Keratinocyte (primary cell): ENCODE data around the gene TBC1D12.

Source experiments
- EZH2 ChIP-seq: IDR thresholded peaks from one replicate; pipeline ENCODE4 v1.6.1; 2012; ENCODE audit warnings: inconsistent platforms, mild to moderate bottlenecking, low read length, moderate library complexity
- TF ChIP-seq, protein P1 (sequence below), 3 experiments: IDR thresholded peaks in 1 of 3; conservative IDR thresholded peaks in 1 of 3; optimal IDR thresholded peaks in 1 of 3; 2 replicates in 2 of 3; 3 replicates in 1 of 3; pipeline versions ENCODE3 to v1.5.1; 2011; ENCODE audit warnings: low read length in 3 of 3, mild to moderate bottlenecking in 3 of 3, moderate library complexity in 2 of 3, control low read depth in 1 of 3, inconsistent platforms in 1 of 3; ENCODE audit not compliant: insufficient read depth in 2 of 3; ENCODE audit errors: extremely low read depth in 1 of 3

DNA sequence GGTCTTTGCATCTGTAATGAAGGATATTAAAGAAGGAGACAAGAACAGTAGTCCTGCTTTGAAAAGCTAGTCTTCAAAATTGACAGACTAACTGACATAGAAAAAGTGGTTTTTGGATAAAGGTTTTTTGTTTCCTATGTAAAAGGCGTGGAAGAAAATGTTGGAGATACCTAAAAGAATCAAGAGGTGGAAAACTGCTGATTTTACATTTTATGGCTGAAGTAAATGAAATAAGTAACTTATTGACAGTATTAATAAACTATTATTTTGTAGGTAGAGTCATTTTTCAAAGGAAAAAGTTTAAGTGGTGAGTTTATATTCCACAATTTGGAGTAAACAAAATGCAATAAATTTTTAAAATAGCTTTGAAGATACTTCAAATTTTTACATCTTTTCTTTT, 130.7 kb downstream of the TBC1D12 start:
- TF ChIP-seq, protein P1, sequence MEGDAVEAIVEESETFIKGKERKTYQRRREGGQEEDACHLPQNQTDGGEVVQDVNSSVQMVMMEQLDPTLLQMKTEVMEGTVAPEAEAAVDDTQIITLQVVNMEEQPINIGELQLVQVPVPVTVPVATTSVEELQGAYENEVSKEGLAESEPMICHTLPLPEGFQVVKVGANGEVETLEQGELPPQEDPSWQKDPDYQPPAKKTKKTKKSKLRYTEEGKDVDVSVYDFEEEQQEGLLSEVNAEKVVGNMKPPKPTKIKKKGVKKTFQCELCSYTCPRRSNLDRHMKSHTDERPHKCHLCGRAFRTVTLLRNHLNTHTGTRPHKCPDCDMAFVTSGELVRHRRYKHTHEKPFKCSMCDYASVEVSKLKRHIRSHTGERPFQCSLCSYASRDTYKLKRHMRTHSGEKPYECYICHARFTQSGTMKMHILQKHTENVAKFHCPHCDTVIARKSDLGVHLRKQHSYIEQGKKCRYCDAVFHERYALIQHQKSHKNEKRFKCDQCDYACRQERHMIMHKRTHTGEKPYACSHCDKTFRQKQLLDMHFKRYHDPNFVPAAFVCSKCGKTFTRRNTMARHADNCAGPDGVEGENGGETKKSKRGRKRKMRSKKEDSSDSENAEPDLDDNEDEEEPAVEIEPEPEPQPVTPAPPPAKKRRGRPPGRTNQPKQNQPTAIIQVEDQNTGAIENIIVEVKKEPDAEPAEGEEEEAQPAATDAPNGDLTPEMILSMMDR (optimal IDR thresholded peaks at IDR 0.05 in 1 of 3, IDR thresholded peaks at IDR 0.05 in 1 of 3, conservative IDR thresholded peaks at IDR 0.05 in 1 of 3; ENCODE audit: extremely low read depth in 1 of 3, insufficient read depth in 2 of 3, low read length in 3 of 3): no peak
- no peak for TF ChIP-seq EZH2
